ENCODE data around the gene HDAC4. TPM values are rescaled to one million over a fixed set of nuclear protein-coding genes. Genes with fewer than 3 reads are reported as not detected.

The HDAC4 gene
- total RNA-seq, 4 donors from 2014 or later, result 21.6 to 72.7 (median 35.2) TPM

DNA sequence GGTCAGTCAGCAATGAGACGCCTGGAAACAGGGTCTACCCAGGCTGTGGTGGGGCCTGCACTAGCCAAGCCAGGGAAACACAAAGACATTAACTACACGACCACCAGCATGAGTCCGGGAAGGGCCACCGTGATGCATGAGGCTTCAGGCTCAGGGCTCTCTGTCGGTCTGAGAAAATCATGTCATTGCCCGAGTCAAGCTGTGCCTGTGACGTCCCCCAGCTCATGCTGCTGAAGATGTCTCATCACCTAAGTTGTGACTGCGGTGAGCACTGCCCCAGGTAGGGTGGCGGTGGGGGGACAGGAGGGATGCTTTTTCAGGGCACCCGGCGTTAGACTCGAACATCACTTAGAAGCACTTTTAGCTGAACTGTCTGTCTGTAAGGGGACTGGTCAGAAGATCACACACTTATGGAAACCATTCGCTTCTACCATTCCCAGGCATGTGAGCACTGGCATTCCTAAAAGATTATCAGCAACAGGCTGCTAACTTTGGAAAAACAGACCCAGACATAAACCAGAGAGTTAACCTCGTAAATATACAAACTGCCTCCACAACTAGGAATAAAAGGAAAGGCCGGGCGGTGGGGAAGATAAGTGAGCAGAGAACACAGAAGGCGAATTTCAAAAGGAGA lies 234.5 kb downstream of the HDAC4 start:
- Histone ChIP-seq H3K27me3 (no peaks in the 10 kb centered on the region), H3K27ac (no peak overlapping the region), H3K4me3 (no peak overlapping the region), H3K4me1 (no peaks in the 10 kb centered on the region), H3K9me3 (peaks cover 0 to 9% (median 5%) of the 10 kb centered on the region in 3 donors), H3K36me3 (peaks cover 5 to 83% (median 23%) of the 10 kb centered on the region in 3 donors)
- TF ChIP-seq POLR2A (IDR thresholded peaks at IDR 0.05), result no peak
- TF ChIP-seq, protein P1, sequence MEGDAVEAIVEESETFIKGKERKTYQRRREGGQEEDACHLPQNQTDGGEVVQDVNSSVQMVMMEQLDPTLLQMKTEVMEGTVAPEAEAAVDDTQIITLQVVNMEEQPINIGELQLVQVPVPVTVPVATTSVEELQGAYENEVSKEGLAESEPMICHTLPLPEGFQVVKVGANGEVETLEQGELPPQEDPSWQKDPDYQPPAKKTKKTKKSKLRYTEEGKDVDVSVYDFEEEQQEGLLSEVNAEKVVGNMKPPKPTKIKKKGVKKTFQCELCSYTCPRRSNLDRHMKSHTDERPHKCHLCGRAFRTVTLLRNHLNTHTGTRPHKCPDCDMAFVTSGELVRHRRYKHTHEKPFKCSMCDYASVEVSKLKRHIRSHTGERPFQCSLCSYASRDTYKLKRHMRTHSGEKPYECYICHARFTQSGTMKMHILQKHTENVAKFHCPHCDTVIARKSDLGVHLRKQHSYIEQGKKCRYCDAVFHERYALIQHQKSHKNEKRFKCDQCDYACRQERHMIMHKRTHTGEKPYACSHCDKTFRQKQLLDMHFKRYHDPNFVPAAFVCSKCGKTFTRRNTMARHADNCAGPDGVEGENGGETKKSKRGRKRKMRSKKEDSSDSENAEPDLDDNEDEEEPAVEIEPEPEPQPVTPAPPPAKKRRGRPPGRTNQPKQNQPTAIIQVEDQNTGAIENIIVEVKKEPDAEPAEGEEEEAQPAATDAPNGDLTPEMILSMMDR (IDR thresholded peaks at IDR 0.05), result no peak
- intact Hi-C loops (cut with DNase I), result no loop called here
- WGBS, 2 donors, result 88 to 96% methylated on average over 15 to 16 of the region's 17 CpGs
- no peak for DNase-seq

GRCh38 chr2:239165206-239165831 lies 235.5 kb downstream of the HDAC4 start:
- intact Hi-C loops (cut with DNase I), result no loop called here

DNA sequence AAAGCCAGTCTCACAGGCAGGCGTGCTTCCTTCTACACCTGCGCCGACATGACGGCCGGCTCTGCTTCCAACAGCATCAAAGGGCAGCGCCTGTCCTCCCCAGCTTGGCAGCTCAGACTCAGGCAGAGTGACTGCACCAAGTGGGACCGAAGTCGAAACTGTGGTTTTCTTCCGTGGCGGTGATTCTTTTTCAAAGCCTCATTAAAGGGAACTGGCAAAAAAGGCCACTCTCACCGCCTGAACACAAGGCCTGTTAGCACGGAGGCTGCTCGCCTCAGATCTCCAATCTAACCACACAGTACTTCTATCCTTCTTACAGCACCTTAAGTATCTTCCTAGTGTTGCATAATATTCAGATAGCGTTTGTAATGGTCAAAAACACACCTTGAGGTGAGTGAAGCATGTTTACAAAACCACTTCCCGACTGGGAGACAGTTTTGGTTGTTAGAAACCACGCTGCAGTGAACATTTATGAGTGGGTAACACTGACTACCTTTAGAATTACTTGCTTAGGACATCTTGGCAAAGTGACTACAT lies 236.4 kb downstream of the HDAC4 start:
- intact Hi-C loops (cut with DNase I), result no loop called here
- WGBS, 2 donors, result 82% methylated on average over 15 to 16 of the region's 16 CpGs
- H3K27me3 ChIP-seq, result no peaks in the 10 kb centered on the region
- H3K27ac ChIP-seq, result no peak overlapping the region
- no peaks in the 10 kb centered on the region for H3K9me3 ChIP-seq
- no peak overlapping the region for H3K4me3 ChIP-seq
- H3K4me1 ChIP-seq, result no peaks in the 10 kb centered on the region
- no peak for DNase-seq
- peaks cover 5 to 88% (median 23%) of the 10 kb centered on the region in 3 donors for H3K36me3 ChIP-seq
- TF ChIP-seq, protein P1 (IDR thresholded peaks at IDR 0.05), result no peak
- no peak for TF ChIP-seq POLR2A (IDR thresholded peaks at IDR 0.05)

More at GRCh38 chr2:239165206-239165831, 235.5 kb downstream of the HDAC4 start:
- peaks cover 5 to 83% (median 23%) of the 10 kb centered on the region in 3 donors for H3K36me3 ChIP-seq
- no peak overlapping the region for H3K4me3 ChIP-seq
- H3K27me3 ChIP-seq, result no peaks in the 10 kb centered on the region
- H3K4me1 ChIP-seq, result no peaks in the 10 kb centered on the region
- 91 to 96% methylated on average over 17 of the region's 19 CpGs for WGBS, 2 donors
- DNase-seq, result no peak
- H3K27ac ChIP-seq, result no peak overlapping the region
- no peak for TF ChIP-seq POLR2A (IDR thresholded peaks at IDR 0.05)
- TF ChIP-seq, protein P1 (IDR thresholded peaks at IDR 0.05), result no peak
- H3K9me3 ChIP-seq, result no peaks in the 10 kb centered on the region

DNA sequence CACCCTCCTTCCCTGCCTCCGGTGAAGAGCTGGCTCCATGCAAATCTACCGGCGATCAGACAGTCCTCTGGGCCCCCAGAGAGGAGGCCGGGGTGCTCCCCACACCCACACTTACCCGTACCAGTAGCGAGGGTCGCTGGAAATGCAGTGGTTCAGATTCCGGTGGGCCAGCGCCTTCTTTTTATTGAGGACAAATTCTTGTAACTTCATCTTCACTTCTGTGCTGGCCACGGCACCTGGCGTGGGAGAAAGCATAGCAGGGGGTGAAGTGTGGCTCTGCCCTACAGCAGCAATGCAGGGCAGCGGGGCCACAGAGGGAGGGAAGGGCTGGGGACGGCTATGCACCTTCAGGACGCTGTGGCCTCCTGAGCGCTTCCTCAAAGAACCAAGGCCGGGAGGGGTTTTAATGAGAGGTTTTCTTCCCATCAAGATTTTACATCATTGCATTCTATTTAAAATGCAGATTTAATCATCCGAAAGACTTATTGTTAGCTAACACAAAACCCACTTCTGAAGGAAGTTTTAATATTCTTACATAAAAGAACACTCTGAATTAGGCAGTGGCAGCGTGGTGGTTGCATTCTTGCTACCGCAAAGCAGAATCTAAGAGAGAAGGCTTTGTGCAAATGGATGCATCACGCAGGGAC lies 237.0 kb downstream of the HDAC4 start:
- no peaks in the 10 kb centered on the region for H3K4me1 ChIP-seq
- no peak for DNase-seq
- WGBS, 2 donors, result 88 to 90% methylated on average over 9 to 19 of the region's 20 CpGs
- no peaks in the 10 kb centered on the region for H3K9me3 ChIP-seq
- intact Hi-C loops (cut with DNase I), result no loop called here
- no peak overlapping the region for H3K4me3 ChIP-seq
- H3K27ac ChIP-seq, result no peak overlapping the region
- peaks cover 5 to 82% (median 23%) of the 10 kb centered on the region in 3 donors for H3K36me3 ChIP-seq
- no peaks in the 10 kb centered on the region for H3K27me3 ChIP-seq
- no peak for TF ChIP-seq POLR2A (IDR thresholded peaks at IDR 0.05)
- TF ChIP-seq, protein P1 (IDR thresholded peaks at IDR 0.05), result no peak
